NK-92 (cell line): ENCODE data around the gene PCDHGA9.
"Not testable (repeated sequence)": the region's sequence is repeated elsewhere in the genome, so short reads cannot be mapped to it uniquely, and the experiment has no call there.

ENCODE experiments used
- DNase-seq: peaks from one replicate; lab custom pipeline; 2025; ENCODE audit not compliant: unreplicated experiment; lab: John Stamatoyannopoulos, UW

PCDHGA9 gene

GRCh38 chr5:141383345-141383744 is 19.2 kb upstream of the PCDHGA9 start:
- no peak for DNase-seq

- no peak for DNase-seq
Observed at GRCh38 chr5:141384471-141385267, 17.9 kb upstream of the PCDHGA9 start.

GRCh38 chr5:141387557-141388311 is 14.8 kb upstream of the PCDHGA9 start, which contains the start of gene PCDHGB4:
TSS of gene PCDHGB4 (plus strand) at chr5:141387698. CDS start at chr5:141387885, 187 bp downstream.
- DNase-seq = not testable (repeated sequence)

GRCh38 chr5:141388661-141389060 is 13.9 kb upstream of the PCDHGA9 start:
- no peak for DNase-seq

- no peak for DNase-seq
Observed at GRCh38 chr5:141389153-141390042, 13.2 kb upstream of the PCDHGA9 start.

- no peak for DNase-seq
Observed at GRCh38 chr5:141392429-141393198, 10.0 kb upstream of the PCDHGA9 start, which contains the start of gene PCDHGA8. TSS of gene PCDHGA8 (plus strand) at chr5:141392633. CDS start at chr5:141392814, 181 bp downstream.

- DNase-seq = no peak
Observed at GRCh38 chr5:141393267-141393666, 9.3 kb upstream of the PCDHGA9 start.

GRCh38 chr5:141394401-141395187 is 8.0 kb upstream of the PCDHGA9 start:
- not testable (repeated sequence) for DNase-seq

GRCh38 chr5:141397756-141398551 is 4.6 kb upstream of the PCDHGA9 start, which contains the start of gene PCDHGB5:
TSS of gene PCDHGB5 (plus strand) at chr5:141397947. CDS start at chr5:141398128, 181 bp downstream.
- not testable (repeated sequence) for DNase-seq

- DNase-seq = no peak
Observed at GRCh38 chr5:141398608-141399007, 4.0 kb upstream of the PCDHGA9 start.

GRCh38 chr5:141399555-141400258 is 2.9 kb upstream of the PCDHGA9 start:
- DNase-seq = no peak

GRCh38 chr5:141403387-141403786 is 809 bp downstream of the PCDHGA9 start:
- no peak for DNase-seq

- not testable (repeated sequence) for DNase-seq
Observed at GRCh38 chr5:141407790-141408505, 5.4 kb downstream of the PCDHGA9 start, which contains the start of gene PCDHGB6. TSS of gene PCDHGB6 (plus strand) at chr5:141408021. CDS start at chr5:141408203, 182 bp downstream.

- DNase-seq = no peak
Observed at GRCh38 chr5:141409598-141410306, 7.2 kb downstream of the PCDHGA9 start.

GRCh38 chr5:141411575-141411974 is 9.0 kb downstream of the PCDHGA9 start:
- DNase-seq = no peak

GRCh38 chr5:141412854-141413539 is 10.4 kb downstream of the PCDHGA9 start, which contains the start of gene PCDHGA10:
TSS of gene PCDHGA10 (plus strand) at chr5:141412987. CDS start at chr5:141413176, 189 bp downstream.
- no peak for DNase-seq
